GM21381 (cell line): Measurements from ENCODE around the gene TSPEAR.

Source experiments
- ATAC-seq: cut with Tn5 transposase; IDR thresholded peaks from one replicate; pipeline ENCODE4 v1.9.1; 2021; ENCODE audit warnings: mild to moderate bottlenecking, moderate library complexity; ENCODE audit not compliant: unreplicated experiment

TSPEAR gene

GRCh38 chr21:44458971-44459711 is 252.2 kb downstream of the TSPEAR start:
- no peak for ATAC-seq

- ATAC-seq: no peak
Measured at GRCh38 chr21:44456915-44457736, 254.2 kb downstream of the TSPEAR start.

GRCh38 chr21:44456214-44456914 is 255.0 kb downstream of the TSPEAR start:
- no peak for ATAC-seq

- ATAC-seq: no peak
Measured at GRCh38 chr21:44455524-44456213, 255.7 kb downstream of the TSPEAR start.

GRCh38 chr21:44454747-44455523 is 256.4 kb downstream of the TSPEAR start, which contains the start of gene LRRC3:
LRRC3 (plus strand) TSS chr21:44455510; CDS start chr21:44456645, 1,135 bp downstream.
- no peak for ATAC-seq

- ATAC-seq: no peak
Measured at GRCh38 chr21:44454058-44454457, 257.3 kb downstream of the TSPEAR start.

- no peak for ATAC-seq
Measured at GRCh38 chr21:44453120-44453519, 258.3 kb downstream of the TSPEAR start.

GRCh38 chr21:44450999-44451398 is 260.4 kb downstream of the TSPEAR start:
- ATAC-seq: no peak

- no peak for ATAC-seq
Measured at GRCh38 chr21:44450402-44450801, 261.0 kb downstream of the TSPEAR start.

- no peak for ATAC-seq
Measured at GRCh38 chr21:44449473-44450363, 261.7 kb downstream of the TSPEAR start.

GRCh38 chr21:44448651-44449131 is 262.7 kb downstream of the TSPEAR start:
- no peak for ATAC-seq
